ENCODE data around the gene MBD4. TPM values are rescaled to one million over a fixed set of nuclear protein-coding genes. Genes with fewer than 3 reads are reported as not detected.
"Not testable (repeated sequence)": the region's sequence is repeated elsewhere in the genome, so short reads cannot be mapped to it uniquely, and the experiment has no call there.

The MBD4 gene
- total RNA-seq, 1 experiment from 2014 or later: 50.9 TPM

DNA sequence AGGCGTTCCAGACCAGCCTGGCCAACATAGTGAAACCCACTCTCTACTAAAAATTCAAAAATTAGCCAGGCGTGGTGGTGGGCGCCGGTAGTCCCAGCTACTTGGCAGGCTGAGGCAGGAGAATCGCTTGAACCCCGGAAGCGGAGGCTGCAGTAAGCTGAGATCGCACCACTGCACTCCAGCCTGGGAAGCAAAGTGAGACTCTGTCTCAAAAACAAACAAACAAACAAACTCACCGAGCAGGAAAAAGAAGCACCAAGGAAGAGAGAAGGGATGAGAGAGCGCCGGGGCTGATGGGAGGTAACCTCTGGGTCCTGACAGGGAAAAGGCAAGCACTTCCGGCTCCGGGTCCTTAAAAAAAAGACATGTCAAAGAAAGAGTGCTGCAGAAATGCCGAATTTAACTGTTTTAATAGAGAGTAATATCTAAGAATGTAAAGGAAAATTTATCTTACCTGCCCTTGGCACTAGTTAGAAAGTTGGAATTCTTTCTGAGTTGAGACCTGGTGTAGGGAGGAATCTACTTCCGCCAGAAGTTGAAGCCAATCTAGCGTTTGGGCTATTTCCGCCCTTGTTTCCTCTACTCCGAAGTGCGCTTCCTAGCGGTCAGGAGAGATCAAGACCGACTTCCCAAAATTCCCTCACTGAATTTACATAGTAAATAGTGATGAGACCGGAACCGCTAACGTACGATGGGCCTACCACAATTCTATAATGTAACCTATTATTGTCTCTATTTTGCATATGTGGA lies 40.4 kb downstream of the MBD4 start:
- CTCF ChIA-PET: interaction anchor here (0.8 kb wide), 1 partner anchor 16 kb away, joined by 5 read pairs; no protein-coding TSS in a partner anchor
- intact Hi-C loops (cut with micrococcal nuclease; ENCODE audit: unreplicated experiment): no loop called here
- peak; percentile 97 for DNase-seq (ENCODE audit: low spot score)

DNA sequence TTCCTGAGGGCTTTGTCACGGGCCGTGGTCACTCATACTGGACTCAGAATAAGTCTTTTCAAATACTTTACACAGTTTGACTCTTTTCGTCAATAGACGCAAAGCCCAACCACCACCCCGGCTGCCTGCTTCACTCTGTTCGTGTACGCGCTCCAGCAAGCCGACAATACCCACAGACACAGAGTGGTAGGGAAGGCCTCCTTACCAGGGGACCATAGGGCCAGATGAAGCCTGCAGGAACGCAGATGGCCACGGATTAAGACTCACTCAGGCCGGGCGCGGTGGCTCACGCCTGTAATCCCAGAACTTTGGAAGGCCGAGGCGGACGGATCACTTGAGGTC lies 41.0 kb downstream of the MBD4 start:
- Histone ChIP-seq H3K4me1 (ENCODE audit: insufficient read depth, low read length, poor library complexity, severe bottlenecking) (no peaks in the 10 kb centered on the region), H3K36me3 (ENCODE audit: insufficient read depth, low read length, poor library complexity, severe bottlenecking) (no peaks in the 10 kb centered on the region), H3K9me3 (ENCODE audit: low read depth, low read length, poor library complexity, severe bottlenecking) (no peaks in the 10 kb centered on the region), H3K27me3 (replicated peaks; ENCODE audit: insufficient read depth, low read depth, low read length, poor library complexity) (no peaks in the 10 kb centered on the region), H3K4me3 (ENCODE audit: low read depth, low read length, poor library complexity, severe bottlenecking) (peak overlapping the region; percentile 68), H3K27ac (ENCODE audit: low read depth, low read length, poor library complexity, severe bottlenecking) (peak overlapping the region; percentile 89)
- no TSS peak for BruUV-seq (replicated peaks)
- DNase-seq (ENCODE audit: low spot score): no peak
- intact Hi-C loops (cut with micrococcal nuclease; ENCODE audit: unreplicated experiment): no loop called here
- POLR2A ChIA-PET (ENCODE audit: low non-redundant PET): no interaction called here
- CTCF ChIA-PET: interaction anchor here (0.8 kb wide), 1 partner anchor 15 kb away, joined by 5 read pairs; no protein-coding TSS in a partner anchor
- TF ChIP-seq, protein P1, sequence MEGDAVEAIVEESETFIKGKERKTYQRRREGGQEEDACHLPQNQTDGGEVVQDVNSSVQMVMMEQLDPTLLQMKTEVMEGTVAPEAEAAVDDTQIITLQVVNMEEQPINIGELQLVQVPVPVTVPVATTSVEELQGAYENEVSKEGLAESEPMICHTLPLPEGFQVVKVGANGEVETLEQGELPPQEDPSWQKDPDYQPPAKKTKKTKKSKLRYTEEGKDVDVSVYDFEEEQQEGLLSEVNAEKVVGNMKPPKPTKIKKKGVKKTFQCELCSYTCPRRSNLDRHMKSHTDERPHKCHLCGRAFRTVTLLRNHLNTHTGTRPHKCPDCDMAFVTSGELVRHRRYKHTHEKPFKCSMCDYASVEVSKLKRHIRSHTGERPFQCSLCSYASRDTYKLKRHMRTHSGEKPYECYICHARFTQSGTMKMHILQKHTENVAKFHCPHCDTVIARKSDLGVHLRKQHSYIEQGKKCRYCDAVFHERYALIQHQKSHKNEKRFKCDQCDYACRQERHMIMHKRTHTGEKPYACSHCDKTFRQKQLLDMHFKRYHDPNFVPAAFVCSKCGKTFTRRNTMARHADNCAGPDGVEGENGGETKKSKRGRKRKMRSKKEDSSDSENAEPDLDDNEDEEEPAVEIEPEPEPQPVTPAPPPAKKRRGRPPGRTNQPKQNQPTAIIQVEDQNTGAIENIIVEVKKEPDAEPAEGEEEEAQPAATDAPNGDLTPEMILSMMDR (conservative IDR thresholded peaks at IDR 0.05; ENCODE audit: low read depth, low read length): no peak
- no peak for TF ChIP-seq EZH2 (IDR thresholded peaks at IDR 0.05; ENCODE audit: borderline replicate concordance, low read depth, low read length, poor library complexity, severe bottlenecking)

More for the DNA sequence above, 40.4 kb downstream of the MBD4 start:
- Histone ChIP-seq H3K4me3 (ENCODE audit: low read depth, low read length, poor library complexity, severe bottlenecking) (peak overlapping the region; percentile 68), H3K36me3 (ENCODE audit: insufficient read depth, low read length, poor library complexity, severe bottlenecking) (no peaks in the 10 kb centered on the region), H3K4me1 (ENCODE audit: insufficient read depth, low read length, poor library complexity, severe bottlenecking) (no peaks in the 10 kb centered on the region), H3K9me3 (ENCODE audit: low read depth, low read length, poor library complexity, severe bottlenecking) (no peaks in the 10 kb centered on the region), H3K27ac (ENCODE audit: low read depth, low read length, poor library complexity, severe bottlenecking) (peak overlapping the region; percentile 89), H3K27me3 (replicated peaks; ENCODE audit: insufficient read depth, low read depth, low read length, poor library complexity) (no peaks in the 10 kb centered on the region)
- BruUV-seq (replicated peaks): no TSS peak
- no peak for TF ChIP-seq EZH2 (IDR thresholded peaks at IDR 0.05; ENCODE audit: borderline replicate concordance, low read depth, low read length, poor library complexity, severe bottlenecking)
- TF ChIP-seq, protein P1 (conservative IDR thresholded peaks at IDR 0.05; ENCODE audit: low read depth, low read length): peak; percentile 89
- POLR2A ChIA-PET (ENCODE audit: low non-redundant PET): interaction anchor here (0.6 kb wide), 1 partner anchor 41 kb away, joined by 3 read pairs; the partner anchor contains the start of gene IFT122

DNA sequence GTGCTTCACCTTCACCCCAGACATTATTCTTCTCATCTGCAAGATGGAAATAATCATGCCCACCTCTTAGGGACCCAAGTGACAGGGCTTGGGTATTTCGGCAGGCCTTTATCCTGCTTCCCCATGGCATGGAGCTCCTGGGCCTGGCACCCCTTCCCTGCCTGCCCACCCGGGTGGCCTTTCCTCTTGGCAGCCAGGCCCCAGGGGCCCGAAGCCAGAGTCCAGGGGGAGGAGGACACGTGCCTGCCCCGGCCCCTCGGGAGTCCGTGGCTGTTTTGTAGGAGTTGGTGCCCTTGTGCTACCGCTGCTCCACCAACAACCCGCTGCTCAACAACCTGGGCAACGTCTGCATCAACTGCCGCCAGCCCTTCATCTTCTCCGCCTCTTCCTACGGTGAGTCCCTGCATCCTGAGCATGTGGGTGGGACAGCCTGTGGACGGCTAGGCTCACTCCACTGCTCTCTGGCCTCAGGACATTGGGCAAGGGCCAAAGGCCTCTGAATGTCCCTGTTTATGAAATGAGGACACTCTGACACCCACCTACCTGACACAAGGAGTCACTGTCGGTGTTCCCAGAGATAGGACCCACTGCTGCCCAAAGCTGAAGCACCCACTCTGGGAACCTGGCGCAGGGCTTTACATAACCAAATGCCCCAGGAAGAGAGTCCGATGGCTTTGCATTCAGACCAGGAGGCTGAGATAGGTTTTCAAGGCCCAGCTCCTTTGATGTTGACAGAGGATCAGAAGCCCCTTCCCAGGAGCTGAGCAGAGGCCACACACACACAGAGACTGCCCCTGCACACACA lies 45.8 kb downstream of the MBD4 start:
- H3K4me1 ChIP-seq (ENCODE audit: insufficient read depth, low read length, poor library complexity, severe bottlenecking); CTCF ChIA-PET; H3K9me3 ChIP-seq (ENCODE audit: low read depth, low read length, poor library complexity, severe bottlenecking); DNase-seq (ENCODE audit: low spot score); H3K27me3 ChIP-seq (replicated peaks; ENCODE audit: insufficient read depth, low read depth, low read length, poor library complexity); BruUV-seq (replicated peaks); intact Hi-C loops (cut with micrococcal nuclease; ENCODE audit: unreplicated experiment); H3K4me3 ChIP-seq (ENCODE audit: low read depth, low read length, poor library complexity, severe bottlenecking); POLR2A ChIA-PET (ENCODE audit: low non-redundant PET); H3K27ac ChIP-seq (ENCODE audit: low read depth, low read length, poor library complexity, severe bottlenecking): not testable (repeated sequence)
- H3K36me3 ChIP-seq (ENCODE audit: insufficient read depth, low read length, poor library complexity, severe bottlenecking): peaks cover 12% of the 10 kb centered on the region
